HG02870 (cell line): ENCODE results near the gene PDXK.

Experiments used
- ATAC-seq: cut with Tn5 transposase; IDR thresholded peaks from one replicate; pipeline ENCODE4 v1.9.1; 2021; ENCODE audit warnings: mild to moderate bottlenecking, moderate library complexity; ENCODE audit not compliant: unreplicated experiment

Gene PDXK

DNA sequence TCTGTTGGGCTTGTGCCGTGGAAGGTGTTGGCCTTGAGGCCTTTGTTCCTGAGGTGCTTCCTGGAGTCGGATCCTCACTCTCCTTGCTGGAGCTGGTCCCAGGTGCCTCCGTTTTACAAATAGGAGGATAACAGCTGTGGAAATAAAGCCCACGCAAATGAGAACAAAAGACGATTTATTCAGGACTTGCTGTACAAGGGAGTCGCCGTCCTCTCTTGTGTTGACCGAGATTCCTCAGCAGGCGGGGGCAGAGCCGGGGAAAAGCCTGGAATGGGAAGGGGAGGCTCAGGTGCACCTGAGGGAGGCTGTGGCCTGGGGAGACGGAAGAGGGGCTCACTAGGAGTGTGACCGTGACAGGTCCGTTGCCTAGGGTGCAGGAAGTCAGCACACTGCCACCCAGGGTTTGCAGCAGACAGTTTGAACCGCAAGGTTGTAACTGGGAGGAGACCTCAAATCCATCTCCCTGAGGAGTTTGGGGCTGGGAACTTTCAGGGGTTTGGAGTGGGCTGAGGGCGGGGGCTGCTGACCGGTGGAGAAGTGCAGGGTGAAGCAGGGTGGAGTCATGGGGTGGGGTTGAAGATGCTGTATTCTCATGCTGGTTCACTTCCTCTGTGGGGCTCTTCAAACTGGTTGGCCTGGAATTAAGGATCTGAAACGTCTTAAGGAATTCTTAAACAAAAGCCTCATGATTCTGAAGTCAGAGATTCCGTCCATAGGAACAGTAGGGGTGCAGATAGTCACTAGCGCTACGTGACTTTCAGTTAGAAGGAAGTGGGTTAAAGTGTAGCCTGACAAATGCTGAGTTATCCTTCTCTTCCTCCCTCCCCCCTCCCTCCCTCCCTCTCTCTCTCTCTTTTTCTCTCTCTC is 59.8 kb downstream of the PDXK start:
- no peak for ATAC-seq

DNA sequence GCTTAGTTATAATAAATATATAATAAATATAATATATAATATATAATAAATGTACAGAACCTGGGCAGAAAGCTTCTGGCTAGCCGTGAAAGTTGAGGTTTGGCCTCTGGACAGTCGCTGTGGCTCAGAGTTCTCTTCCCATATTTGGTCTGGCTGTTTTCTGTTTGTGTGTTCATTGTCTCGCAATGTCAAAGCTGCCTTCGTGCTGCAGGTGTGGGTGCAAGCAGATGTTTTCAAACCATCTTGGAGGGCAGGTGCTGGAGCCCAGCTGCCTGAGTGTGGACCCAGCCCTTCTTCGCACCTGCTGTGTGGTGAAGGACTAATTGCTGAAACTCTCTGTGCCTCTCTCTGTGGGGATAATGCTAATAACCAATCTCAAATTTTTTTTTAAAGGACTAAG is 60.7 kb downstream of the PDXK start:
- no peak for ATAC-seq

DNA sequence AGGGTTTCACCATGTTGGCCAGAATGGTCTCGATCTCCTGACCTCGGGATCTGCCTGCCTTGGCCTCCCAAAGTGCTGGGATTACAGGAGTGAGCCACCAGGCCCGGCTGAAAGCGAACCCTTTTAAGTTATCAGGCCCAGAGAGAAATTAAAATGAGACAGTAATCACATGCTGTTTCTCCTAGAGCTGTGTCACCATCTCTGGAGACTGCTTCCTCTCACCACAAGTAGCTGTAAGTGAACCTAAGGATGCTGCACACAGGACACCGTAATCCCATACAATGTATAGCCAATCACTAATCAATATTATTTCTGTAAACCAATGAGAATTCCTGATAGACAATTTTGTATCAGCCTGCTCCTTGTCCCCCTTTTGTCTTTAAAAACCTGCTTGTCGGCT is 62.9 kb downstream of the PDXK start:
- no peak for ATAC-seq

DNA sequence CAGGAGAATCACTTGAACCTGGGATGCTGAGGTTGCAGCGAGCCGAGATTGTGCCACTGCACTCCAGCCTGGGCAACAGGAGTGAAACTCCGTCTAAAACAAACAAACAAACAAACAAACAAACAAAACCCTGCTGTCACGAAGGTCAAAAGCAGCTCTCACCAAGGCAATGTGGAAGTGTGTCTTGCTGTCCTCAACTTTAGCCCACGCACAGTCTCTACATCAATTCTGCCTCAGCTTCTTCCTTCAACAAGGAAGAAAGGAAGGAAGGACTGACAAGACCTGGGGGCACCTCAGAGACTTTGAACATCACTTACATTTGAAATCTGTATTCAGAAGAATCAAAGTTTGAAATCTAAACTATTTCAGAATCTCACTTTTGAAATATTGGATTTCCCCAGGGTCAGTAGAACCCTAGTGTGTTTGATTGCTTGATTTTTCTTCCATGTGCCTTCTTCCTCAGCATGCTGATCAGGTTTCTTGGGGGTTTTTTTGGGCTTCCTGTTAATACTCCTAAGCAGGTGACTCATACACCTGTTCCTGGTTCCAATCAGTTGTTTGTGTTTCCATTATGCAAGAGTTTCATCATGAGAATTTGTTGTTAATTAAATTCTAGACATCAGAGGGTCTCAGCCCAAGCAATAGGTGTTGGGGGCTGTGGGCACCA is 63.6 kb downstream of the PDXK start:
- no peak for ATAC-seq

DNA sequence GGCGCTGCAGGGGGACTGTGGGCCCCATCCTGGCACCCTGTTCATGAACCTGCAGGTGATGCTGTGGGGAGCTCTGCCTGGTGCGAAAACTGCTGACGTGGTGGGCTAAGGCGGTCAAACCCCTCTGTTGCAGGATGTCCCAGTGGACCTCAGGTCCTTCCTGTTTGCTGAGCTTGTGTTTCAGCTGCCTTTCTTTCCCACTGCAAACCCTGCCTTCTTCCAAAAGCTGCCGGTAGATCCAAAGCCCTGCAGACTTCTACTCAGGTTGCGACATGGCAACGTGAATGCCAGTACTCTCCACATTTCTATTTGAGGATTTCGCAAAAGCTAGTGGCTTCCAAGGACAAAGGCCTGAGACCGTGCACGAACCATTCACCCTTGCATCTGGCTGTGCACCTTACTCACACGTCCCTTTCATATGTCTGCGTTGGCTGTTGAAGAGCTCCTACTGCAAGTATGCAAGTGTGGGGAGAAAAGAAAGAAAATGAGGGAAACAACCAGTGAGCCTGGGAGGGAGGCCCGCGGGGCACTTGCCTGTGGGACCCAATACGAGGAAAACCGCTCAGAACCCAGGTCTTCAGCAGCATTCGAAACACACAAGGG is 64.3 kb downstream of the PDXK start:
- no peak for ATAC-seq

DNA sequence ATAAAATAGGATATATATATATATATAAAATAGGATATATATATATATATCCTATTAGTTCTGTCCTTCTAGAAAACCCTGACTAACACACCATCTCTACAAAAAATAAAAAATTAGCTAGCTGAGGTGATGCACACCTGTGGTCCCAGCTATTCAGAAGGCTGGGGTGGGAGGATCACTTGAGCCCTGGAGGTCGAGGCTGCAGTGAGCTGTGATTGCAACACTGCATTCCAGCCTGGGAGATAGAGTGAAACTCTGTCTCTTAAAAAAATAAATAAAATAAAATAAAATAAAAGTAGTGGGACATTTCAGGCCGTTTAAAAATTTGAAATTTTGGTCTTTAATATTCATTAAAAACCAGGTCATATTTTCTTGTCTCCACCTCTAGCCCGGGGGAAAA is 66.2 kb downstream of the PDXK start:
- no peak for ATAC-seq

DNA sequence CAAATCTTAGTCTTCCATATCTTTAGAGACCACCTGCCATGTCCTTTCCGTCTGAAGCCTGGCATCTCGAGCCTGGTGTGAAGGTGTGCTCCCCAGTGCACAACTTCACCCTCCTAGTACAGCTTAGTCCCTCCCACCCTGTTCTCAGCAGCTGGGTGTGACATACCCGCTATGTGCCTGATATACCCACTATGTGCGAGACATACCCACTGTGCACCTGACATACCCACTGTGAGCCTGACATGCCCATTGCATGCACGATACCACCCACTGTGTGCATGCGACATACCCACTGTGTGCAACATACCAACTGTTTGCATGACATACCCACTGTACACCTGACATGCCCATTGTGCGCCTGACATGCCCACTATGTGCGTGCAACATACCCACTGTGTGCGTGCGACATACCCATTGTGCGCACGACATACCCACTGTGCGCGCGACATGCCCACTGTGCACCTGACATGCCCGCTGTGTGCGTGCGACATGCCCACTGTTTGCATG is 67.4 kb downstream of the PDXK start:
- ATAC-seq: no peak

DNA sequence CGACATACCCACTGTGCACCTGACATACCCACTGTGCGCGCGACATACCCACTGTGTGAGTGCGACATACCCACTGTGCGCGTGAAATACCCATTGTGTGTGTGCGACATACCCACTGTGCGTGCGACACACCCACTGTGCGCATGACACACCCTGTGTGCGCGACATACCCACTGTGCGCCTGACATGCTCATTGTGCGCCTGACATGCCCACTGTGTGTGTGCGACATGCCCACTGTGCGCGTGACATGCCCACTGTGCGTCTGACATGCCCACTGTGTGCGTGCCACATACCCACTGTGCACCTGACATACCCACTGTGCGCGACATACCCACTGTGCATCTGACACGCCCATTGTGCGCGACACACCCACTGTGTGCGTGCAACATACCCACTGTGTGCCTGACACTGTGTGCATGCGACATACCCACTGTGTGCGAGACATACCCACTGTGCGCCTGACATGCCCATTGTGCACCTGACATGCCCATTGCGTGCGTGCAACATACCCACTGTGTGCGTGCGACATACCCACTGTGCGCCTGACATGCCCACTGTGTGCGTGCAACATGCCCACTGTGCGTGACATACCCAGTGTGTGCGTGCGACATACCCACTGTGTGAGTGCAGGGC is 68.0 kb downstream of the PDXK start:
- ATAC-seq: no peak

DNA sequence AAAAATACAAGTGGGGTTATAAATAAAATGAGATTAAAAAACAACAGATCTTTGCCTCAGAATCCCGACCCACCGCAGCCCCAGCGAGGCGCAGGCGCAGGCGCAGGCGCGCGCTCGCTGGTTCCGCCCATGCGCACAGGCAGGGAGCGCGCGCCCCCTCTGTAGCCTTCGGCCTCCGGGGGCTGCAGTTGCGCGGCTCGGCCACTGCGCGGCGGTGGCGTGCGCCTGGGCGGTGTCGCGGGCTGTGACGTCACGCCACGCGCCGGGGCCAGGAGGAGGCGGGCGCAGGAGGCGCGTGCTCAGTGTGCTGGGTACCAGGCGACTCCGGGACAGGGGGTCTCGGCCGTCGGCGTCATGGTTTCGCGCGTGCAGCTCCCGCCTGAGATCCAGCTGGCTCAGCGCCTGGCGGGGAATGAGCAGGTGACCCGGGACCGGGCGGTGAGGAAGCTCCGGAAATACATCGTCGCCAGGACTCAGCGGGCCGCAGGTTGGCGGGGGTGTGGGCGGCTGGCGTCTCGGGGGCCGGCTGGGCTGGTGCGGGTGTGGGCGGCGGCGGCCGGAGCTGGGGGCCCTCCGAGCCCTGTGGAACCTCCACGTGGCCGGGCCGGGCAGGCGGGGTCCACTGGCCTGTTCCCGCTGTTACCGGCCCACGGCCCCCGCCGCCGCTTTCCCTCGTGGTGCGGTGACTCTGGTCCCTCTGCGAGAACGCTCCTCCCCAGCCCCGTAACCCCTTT is 70.5 kb downstream of the PDXK start, which contains the start of gene RRP1:
RRP1 (plus strand) TSS at position 302 of the 734 bp plus-strand sequence; CDS start at position 355, 53 bp downstream.
- ATAC-seq: peak; percentile 83

DNA sequence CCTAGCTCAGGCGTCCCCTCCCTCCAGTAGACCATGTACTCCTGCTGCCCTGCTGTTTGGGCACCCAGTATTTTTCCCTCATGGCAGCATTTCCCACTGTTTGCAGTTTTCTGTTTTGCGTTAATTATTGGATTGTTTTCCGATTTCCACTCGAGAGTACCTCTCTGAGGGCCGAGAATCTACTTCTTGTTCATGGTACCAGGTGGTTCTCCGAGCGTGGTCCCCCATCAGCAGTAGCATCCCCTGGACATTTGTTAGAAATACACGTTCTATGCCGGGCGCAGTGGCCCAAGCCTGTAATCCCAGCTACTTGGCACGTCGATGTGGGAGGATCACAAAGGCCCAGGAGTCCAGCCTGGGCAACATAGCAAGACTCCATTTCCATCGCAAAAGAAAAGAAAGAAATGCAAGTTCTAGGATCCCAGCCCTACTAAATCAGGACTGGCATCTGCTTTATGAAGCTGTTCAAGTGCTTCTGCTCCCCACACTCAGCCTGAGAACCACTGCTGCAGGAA is 71.1 kb downstream of the PDXK start:
- no peak for ATAC-seq

DNA sequence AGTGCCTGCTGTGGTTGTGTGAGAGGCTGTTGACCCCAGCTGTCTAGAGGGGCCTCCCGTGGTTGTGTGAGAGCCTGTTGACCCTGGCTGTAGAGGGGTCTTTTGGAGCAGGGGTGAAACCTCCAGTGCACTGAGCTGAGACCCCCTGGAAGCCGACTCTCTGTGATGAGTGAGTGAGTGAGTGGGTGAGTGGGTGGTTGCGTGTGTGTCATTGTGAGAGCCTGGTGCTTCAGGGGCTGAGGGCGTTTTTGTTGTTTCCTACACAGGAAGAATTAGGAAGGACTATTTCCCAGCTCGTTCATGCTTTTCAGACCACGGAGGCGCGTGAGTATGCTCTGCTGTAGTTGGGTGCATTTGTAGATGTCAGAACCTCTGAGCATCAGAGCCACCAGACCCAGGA is 73.5 kb downstream of the PDXK start:
- ATAC-seq: no peak

DNA sequence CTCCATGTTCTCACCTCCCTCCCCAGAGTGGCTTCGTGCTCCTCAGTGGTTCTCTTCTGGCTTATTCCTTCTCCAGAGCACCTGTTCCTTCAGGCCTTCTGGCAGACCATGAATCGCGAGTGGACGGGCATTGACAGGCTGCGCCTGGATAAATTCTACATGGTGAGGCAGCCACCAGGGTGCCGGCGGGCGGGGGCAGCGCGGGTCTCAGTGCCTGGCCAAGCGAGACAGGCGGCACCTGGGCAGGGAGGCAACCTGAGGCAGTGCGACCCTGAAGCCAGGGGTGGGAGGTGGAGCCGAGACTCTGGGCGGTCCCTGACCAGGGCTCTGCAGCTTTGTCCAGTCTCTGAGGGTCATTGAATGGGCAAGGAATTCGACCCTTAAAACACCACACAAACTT is 74.3 kb downstream of the PDXK start:
- no peak for ATAC-seq

DNA sequence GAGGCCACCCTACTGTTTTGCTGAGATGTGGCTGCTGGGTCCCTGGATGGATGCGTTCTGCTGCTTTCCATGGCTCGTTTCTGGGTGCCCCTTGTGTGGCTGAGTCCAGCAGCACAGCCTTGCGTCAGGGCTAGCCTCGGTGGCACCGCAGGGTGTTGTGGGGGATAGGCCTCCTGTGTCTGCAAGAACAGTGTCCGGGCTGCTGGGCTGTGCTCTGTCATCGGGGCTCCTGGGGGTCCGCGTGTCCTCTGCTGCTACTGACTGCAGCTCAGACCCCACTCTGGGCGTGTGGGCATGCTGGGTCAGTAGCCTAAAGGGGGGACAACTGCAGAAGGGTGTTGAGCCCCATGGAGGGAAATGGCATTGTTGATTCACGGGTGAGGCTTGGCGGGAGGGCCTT is 75.4 kb downstream of the PDXK start:
- no peak for ATAC-seq

DNA sequence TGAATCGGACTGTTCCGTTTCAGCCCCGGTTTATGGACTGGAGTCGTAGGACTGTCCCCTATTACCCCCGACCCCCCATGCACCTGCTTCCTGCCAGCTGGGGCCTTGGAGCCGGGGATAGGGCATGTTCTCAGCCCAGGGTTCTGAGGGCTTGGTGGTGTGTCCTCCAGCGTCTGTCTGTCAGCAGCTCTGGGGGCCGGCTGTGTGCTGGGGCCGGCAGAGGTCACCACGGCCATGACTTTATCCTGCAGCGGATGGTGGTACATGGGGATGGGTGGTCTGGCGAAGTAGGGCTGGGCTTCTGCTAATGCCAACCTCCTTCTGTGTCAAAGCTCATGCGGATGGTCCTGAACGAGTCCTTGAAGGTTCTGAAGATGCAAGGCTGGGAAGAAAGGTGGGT is 75.9 kb downstream of the PDXK start:
- ATAC-seq: no peak

DNA sequence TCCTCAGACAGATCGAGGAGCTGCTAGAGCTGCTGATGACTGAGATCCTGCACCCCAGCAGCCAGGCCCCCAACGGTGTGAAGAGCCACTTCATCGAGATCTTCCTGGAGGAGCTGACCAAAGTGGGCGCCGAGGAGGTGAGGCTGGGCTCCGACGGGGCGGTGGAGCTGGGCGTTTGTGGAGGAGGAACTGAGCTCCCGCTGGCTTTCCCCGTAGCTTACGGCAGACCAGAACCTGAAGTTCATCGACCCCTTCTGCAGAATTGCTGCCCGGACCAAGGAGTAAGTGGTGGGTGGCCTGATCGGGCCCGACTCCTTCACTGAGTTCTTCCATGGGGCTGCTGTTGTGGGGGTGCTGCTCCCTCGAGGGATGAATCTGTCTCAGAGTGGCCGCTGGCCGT is 78.5 kb downstream of the PDXK start:
- ATAC-seq: no peak

DNA sequence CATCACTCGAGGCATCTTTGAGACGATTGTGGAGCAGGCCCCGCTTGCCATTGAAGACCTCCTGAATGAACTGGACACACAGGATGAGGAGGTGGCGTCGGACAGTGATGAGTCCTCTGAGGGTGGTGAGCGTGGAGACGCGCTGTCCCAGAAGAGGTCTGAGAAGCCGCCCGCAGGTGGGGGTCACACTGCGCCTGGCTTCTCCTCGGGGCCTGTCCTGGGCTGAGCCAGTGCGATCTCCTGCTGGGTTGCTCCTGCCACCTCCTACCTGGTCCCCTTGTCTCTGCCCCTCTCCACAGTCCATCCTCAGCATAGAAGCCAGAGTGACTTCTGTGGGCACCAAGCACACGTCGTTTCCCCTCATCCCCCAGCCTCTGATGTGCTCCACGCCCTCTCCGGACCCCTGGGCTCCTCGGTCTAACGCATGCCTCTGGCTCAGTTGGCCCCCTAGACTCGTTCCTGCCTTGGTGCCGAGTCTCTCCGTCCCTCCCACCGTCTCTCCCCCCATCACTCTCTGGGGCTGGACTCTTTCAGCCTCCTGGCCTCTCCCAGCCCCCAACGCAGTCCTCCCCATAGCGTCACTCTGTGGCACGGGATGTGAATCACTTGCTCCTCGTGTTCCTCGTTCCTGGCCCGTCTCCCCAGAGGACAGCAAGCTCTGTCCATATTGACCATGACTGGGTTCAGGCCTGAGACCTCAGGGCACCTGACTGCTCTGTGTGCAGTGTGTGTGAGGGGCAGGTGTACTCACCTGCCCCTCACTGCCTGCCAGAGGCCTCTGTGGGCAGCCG is 79.2 kb downstream of the PDXK start:
- no peak for ATAC-seq

DNA sequence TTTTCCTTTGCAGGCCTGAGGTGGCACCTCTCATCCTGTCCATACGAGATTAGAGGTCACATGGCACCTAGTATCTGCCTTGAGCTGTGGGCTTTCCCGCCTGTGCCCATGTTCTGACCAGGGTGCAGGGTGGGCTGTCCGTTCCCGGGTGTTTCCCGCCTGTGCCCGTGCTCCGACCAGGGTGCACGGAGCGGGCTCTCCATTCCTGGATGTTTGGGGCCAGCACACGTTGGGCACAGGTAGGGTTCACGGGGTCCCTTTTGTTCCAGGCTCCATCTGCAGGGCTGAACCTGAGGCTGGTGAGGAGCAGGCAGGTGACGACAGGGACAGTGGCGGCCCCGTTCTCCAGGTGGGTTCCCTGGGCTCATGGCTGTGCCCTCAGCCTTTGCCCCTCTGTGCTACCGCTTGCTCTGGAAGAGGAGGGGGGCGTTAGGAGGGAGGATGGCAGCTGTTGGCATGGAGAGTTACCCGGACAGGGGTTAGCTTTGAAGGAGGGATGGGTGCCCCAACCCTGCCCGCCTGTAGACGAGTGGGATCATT is 80.4 kb downstream of the PDXK start:
- no peak for ATAC-seq

DNA sequence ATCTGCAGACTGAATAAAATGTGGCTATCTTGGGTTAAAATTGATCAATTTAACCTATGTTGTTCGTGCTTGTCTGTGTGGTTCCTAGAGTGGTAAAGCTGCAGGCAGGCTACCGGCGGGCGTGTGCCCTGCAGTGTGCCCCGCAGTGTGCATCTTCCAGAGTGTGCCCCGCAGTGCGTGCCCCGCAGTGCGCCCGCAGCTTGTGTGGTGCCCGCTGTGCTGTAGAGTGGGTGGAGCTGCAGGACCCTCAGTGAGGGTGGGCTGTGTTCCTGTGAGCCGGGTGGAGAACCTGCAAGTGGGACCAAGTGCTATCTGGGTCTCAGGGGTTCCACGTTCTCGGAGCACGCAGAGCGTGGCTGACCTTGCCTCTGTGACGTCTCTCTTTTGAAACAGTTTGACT is 81.2 kb downstream of the PDXK start:
- ATAC-seq: no peak

DNA sequence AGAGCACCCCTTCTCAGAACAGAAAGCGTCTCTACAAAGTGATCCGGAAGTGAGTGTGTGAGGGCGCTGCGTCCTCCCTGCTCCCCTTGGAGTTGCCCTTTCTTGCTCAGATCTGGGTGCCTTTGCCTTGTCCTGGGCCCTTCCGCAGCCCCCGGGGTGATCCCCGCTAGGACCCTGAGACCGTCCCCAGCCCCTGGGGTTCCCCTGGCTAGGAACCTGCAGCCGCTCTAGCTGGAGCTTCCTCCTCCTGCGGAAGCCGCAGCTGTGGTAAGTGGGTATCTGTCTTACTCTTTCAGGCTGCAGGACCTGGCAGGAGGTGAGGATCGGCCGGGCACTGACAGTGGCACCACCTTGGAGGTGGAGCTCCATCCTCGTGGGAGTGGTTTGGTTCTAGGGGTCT is 81.6 kb downstream of the PDXK start:
- ATAC-seq: no peak
